GM12873 (cell line): ENCODE data around the gene FNDC3A.

Source experiments
- TF ChIP-seq, protein P1 (sequence below): IDR thresholded peaks from 2 replicates; pipeline ENCODE4 v1.5.1; 2012; ENCODE audit warnings: low read depth, mild to moderate bottlenecking, moderate library complexity, low read length, control low read depth; ENCODE audit not compliant: insufficient read depth; ENCODE audit errors: missing control alignments

Gene FNDC3A

GRCh38 chr13:49210669-49211068 lies 235.0 kb downstream of the FNDC3A start:
- TF ChIP-seq, protein P1, sequence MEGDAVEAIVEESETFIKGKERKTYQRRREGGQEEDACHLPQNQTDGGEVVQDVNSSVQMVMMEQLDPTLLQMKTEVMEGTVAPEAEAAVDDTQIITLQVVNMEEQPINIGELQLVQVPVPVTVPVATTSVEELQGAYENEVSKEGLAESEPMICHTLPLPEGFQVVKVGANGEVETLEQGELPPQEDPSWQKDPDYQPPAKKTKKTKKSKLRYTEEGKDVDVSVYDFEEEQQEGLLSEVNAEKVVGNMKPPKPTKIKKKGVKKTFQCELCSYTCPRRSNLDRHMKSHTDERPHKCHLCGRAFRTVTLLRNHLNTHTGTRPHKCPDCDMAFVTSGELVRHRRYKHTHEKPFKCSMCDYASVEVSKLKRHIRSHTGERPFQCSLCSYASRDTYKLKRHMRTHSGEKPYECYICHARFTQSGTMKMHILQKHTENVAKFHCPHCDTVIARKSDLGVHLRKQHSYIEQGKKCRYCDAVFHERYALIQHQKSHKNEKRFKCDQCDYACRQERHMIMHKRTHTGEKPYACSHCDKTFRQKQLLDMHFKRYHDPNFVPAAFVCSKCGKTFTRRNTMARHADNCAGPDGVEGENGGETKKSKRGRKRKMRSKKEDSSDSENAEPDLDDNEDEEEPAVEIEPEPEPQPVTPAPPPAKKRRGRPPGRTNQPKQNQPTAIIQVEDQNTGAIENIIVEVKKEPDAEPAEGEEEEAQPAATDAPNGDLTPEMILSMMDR, result no peak

- TF ChIP-seq, protein P1, result no peak
Observed at GRCh38 chr13:49213539-49213938, 237.8 kb downstream of the FNDC3A start.

DNA sequence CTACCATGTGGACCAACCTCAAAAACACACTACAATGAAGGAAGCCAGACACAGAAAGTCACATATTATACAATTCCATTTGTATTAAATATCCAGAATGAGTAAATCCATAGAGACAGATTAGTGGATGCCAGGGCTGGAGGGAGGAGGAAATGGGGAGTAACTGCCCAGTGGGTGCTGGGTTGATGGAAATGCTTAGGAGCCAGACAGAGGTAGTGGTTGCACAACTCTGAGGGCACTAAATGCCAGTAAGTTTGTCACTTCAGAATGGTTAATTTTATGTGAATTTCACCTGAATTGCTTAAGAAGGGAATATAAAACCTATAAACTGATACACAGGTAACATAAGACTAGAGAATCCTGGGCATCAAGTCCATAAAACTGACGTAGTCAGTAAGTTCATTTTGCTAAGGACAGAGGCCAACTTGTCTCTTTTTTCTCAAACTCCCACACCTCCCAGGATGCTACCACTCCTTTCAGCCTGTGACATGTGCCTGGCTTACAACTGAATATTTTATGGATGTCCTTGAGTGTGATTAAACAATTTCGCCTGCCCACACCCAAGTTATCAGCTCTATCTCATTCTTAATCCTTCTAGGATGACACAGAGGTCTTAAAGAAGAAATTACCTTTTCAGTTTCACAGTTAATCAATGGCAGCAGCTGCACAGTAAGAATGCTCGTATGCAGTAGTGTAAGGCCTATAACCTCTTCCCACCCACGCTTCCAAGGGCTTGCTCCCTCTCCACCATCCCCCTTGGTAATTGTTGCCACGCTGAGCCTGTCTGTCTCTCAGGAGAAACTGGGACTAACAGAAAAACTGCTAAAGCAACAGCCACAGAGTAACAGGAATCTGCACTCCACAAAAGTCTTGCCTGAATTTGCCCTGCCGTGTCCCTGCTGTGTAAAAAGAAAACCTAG lies 238.5 kb downstream of the FNDC3A start:
- TF ChIP-seq, protein P1, result no peak

GRCh38 chr13:49214917-49215376 lies 239.2 kb downstream of the FNDC3A start:
- TF ChIP-seq, protein P1, result peak; percentile 39

DNA sequence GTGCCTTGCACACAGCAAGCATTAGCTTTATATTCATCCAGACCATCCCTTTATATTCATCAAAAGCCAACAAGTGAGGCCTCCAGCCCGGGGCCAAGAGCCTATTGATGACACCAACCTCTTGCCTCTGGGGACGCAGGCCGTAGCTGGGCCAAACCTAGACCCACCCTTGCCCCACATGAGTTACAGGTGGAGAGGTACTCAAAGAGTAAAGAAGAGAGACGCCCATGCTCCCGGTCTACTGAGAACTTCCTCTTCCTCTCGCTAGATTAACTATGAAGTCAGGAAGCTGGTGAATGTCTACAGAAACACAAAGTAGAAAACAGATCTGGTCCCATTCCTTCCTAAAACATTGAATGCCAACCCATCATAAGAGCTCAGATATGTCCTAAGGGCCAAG lies 240.6 kb downstream of the FNDC3A start:
- TF ChIP-seq, protein P1, result no peak

DNA sequence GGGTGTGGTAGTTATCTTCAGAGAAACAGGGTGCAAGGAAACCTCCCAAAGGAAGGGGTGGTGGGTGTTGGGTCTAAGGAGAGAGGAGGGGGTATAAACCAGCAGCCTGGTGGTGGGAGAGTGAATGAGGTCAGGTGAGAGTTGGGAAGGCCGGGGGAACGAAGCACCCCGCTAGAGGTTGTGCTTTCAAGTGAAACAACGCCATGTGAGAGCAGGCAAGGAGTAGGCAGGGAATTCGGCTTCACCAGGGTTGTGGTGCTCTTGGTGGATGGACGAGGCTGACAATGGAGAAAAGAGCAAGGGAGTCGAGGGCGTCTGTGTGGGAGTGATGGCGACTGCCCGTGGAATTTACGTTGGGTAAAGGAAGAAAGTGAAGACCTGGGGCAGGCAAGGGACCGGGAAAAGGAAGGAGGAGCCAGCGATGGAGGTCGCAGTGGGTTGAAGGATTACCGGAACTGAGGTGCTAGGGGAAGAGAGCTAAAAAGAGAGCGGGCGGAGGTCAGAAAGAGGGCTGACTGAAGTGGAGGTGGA lies 242.3 kb downstream of the FNDC3A start:
- TF ChIP-seq, protein P1, result no peak

DNA sequence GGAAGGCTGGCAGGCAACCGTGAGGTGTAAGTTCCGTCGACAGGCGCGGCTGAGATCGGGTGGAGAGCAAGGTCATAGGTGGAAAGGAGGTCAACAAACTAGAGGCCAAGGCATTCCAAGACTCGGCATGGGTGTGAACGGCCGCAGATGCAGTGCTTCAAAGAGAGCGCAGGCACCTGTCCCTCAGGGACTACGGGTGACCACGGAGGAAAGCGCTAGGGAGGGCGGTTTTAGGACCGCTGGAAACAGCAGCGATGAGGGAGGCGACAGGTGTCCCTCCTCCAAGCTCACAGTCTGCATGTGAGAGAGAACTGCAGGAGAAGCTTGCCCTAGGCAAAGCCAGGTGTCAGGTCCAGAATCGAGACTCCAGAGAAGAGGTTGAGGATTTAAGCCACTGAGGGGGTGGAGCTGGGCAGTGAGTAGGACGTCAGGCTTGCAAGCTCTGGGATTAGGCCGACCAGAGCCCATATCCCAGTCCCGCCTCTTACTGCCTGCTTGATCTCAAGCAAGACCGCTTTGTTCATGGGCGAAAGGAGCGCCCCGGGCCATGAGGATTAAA lies 242.9 kb downstream of the FNDC3A start:
- TF ChIP-seq, protein P1, result no peak
